ENCODE data around the gene ELMOD1. TPM values are rescaled to one million over a fixed set of nuclear protein-coding genes. Genes with fewer than 3 reads are reported as not detected.

ELMOD1 gene
- total and polyA plus RNA-seq, 2 experiments from 2014 or later, result 1.2 to 1.6 TPM

GRCh38 chr11:107609400-107610218, 18.7 kb downstream of the ELMOD1 start:
- H3K9me2 ChIP-seq (ENCODE audit: insufficient read depth), result no peaks in the 10 kb centered on the region
- no peak overlapping the region for H3K4me3 ChIP-seq
- H3K79me2 ChIP-seq (replicated peaks; ENCODE audit: insufficient read depth), result no peaks in the 10 kb centered on the region
- H4K20me1 ChIP-seq (replicated peaks; ENCODE audit: insufficient read depth), result no peaks in the 10 kb centered on the region
- peak overlapping the region; percentile 50 for H3K4me2 ChIP-seq
- H3K36me3 ChIP-seq (ENCODE audit: insufficient read depth), result no peaks in the 10 kb centered on the region
- H3K27ac ChIP-seq (ENCODE audit: low read depth), result no peak overlapping the region
- TF ChIP-seq ETS1 (IDR thresholded peaks at IDR 0.05), result no peak
- no peak for TF ChIP-seq EZH2phosphoT487 (IDR thresholded peaks at IDR 0.05; ENCODE audit: unreplicated experiment)
- no peak for TF ChIP-seq CREB1 (CRISPR knock-in tag; IDR thresholded peaks at IDR 0.05; ENCODE audit: low read depth)
- no peak for TF ChIP-seq ZNF331 (CRISPR knock-in tag; IDR thresholded peaks at IDR 0.05; ENCODE audit: low read depth)
- no peak for TF ChIP-seq ZNF462 (CRISPR knock-in tag; IDR thresholded peaks at IDR 0.05)
- no peak for TF ChIP-seq STAT1 (IDR thresholded peaks at IDR 0.05; ENCODE audit: unreplicated experiment)
- TF ChIP-seq CTCF (conservative IDR thresholded peaks at IDR 0.05; ENCODE audit: low read depth in 2 of 2), result no peak
- TF ChIP-seq JUNB (IDR thresholded peaks at IDR 0.05; ENCODE audit: unreplicated experiment), result no peak
- no peak for TF ChIP-seq EZH2 (IDR thresholded peaks at IDR 0.05; ENCODE audit: low read depth, unreplicated experiment)
- TF ChIP-seq ZNF114 (CRISPR knock-in tag; IDR thresholded peaks at IDR 0.05), result no peak
- TF ChIP-seq POLR2AphosphoS5 (IDR thresholded peaks at IDR 0.05; ENCODE audit: low read depth), result no peak
- TF ChIP-seq REST (IDR thresholded peaks at IDR 0.05; ENCODE audit: unreplicated experiment), result no peak
- no peak for TF ChIP-seq NANOG (IDR thresholded peaks at IDR 0.05; ENCODE audit: borderline replicate concordance)
- H3K27ac Mint-ChIP-seq, result no peak overlapping the region
- H3K36me3 Mint-ChIP-seq (ENCODE audit: low read depth), result no peaks in the 10 kb centered on the region
- H2AFZ ChIP-seq, result no peak overlapping the region
- H3K4me3 Mint-ChIP-seq, result peak overlapping the region; percentile 51; the same call in 2 of the 3 replicates
- H3K9me3 Mint-ChIP-seq, result no peaks in the 10 kb centered on the region
- H3K27me3 Mint-ChIP-seq (ENCODE audit: insufficient read depth, low read depth, poor library complexity), result peaks cover 7% of the 10 kb centered on the region
- peaks cover 4% of the 10 kb centered on the region; the same call in 1 of the 2 replicates for H3K27me3 ChIP-seq (ENCODE audit: insufficient read depth)
- peaks cover 33% of the 10 kb centered on the region for H3K4me1 Mint-ChIP-seq
- DNase-seq (ENCODE audit: low spot score) (peak; percentile 71), ATAC-seq (peak; percentile 90)
- peaks cover 46% of the 10 kb centered on the region for H3K4me1 ChIP-seq (ENCODE audit: insufficient read depth)
- 0 out of 2 replicates have a peak, but pooled peaks cover 3% of the 10 kb centered on the region for H3F3A ChIP-seq (replicated peaks; ENCODE audit: low read depth)

Data from GM23338 (cell line).